ENCODE results near the gene MYADML2. TPM values are rescaled to one million over a fixed set of nuclear protein-coding genes. Genes with fewer than 3 reads are reported as not detected.

The MYADML2 gene
- total RNA-seq, 2 experiments from 2014 or later, result not detected

DNA sequence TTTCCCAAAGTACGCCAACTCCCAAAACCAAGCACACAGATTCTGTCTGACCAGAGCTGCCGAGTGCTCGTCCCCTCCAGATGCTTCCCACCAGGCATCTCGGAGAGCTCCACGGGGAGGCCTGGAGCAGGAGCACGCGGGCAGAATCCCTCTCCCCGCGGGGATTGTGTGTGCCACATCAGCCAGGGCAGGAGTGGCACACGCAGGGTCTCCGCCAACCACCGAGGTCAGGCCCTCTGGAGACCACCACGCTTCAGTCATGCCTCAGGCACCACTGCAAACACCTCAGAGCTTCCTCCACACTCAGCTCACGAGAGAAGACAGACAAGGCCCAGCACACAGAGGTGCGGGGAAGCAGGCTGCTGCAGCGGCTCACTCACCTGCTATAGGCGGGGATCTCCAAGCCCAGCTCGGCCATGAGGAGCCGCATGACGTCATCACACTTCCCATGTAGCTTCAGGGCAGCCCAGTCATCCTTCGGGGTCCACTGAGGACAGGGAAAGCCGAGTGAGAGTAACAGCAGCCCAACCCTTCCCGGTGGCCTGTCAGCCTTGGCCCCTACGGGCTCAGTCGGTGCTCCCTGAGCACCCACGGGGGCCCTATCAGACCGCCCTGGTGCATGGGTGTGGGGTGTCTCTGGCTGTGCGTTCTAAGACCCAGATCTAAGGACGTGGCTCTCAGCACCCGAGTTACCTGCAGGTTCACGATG, 33.5 kb downstream of the MYADML2 start:
- no peak overlapping the region for H3K27ac Mint-ChIP-seq
- DNase-seq (no peak), ATAC-seq (no peak)
- TF ChIP-seq CTCF (IDR thresholded peaks at IDR 0.05), result no peak
- no peaks in the 10 kb centered on the region for H3K9me3 Mint-ChIP-seq
- intact Hi-C loops (cut with micrococcal nuclease), result no loop called here
- H3K4me3 Mint-ChIP-seq, result no peak overlapping the region
- H3K36me3 Mint-ChIP-seq (ENCODE audit: low read depth), result peaks cover 22% of the 10 kb centered on the region
- peaks cover 27% of the 10 kb centered on the region for H3K4me1 Mint-ChIP-seq (ENCODE audit: low read depth)
- no peaks in the 10 kb centered on the region for H3K27me3 Mint-ChIP-seq
- ChIA-PET CTCF (interaction anchor here (0.9 to 1.9 kb wide), 4 partner anchors 8 to 44 kb away, joined by 3 to 4 read pairs (median 4); partner anchors contain the start of gene MAFG), POLR2A (interaction anchor here (0.9 to 2.6 kb wide), 5 partner anchors 10 to 29 kb away, joined by 3 to 9 read pairs (median 3); partner anchors contain the start of genes MAFG and PYCR1)

- no peak for TF ChIP-seq CTCF (IDR thresholded peaks at IDR 0.05)
- Mint-ChIP-seq H3K27ac (no peak overlapping the region), H3K4me3 (no peak overlapping the region), H3K4me1 (ENCODE audit: low read depth) (peaks cover 24% of the 10 kb centered on the region), H3K27me3 (no peaks in the 10 kb centered on the region), H3K36me3 (ENCODE audit: low read depth) (peaks cover 22% of the 10 kb centered on the region), H3K9me3 (no peaks in the 10 kb centered on the region)
- no peak for DNase-seq
- ChIA-PET CTCF (interaction anchor here (0.9 to 1.9 kb wide), 3 partner anchors 12 to 43 kb away, joined by 3 to 4 read pairs (median 3); partner anchors contain the start of gene MAFG), POLR2A (interaction anchor here (0.8 to 2.6 kb wide), 6 partner anchors 11 to 28 kb away, joined by 3 to 9 read pairs (median 3); partner anchors contain the start of genes MAFG and PYCR1)
- no peak for ATAC-seq
- intact Hi-C loops (cut with micrococcal nuclease), result no loop called here
Observed at GRCh38 chr17:81912441-81913309, 34.4 kb downstream of the MYADML2 start.

DNA sequence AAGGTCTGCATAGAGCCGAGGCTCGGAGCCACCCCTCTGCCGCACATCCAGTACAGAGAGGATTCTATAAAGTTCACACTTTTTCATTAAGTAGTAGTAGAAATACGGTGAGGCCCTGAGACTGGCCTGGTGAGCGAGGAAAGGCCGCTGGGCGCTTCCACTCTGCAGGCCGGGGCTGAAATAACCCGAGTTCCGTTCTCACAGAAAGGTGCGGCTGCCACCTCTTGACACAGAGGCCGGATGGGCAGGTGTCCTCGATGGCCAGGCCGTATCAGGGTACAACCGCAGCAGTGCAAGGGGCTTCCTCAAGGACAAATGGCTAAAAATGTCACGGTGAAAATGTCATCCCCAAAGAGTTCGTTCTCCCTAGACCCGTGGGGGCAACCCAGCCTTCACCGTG, 35.1 kb downstream of the MYADML2 start:
- Mint-ChIP-seq H3K27me3 (no peaks in the 10 kb centered on the region), H3K36me3 (ENCODE audit: low read depth) (peaks cover 19% of the 10 kb centered on the region), H3K9me3 (no peaks in the 10 kb centered on the region), H3K4me3 (peak overlapping the region; percentile 36), H3K27ac (no peak overlapping the region), H3K4me1 (ENCODE audit: low read depth) (peaks cover 20% of the 10 kb centered on the region)
- no peak for TF ChIP-seq CTCF (IDR thresholded peaks at IDR 0.05)
- ChIA-PET POLR2A (interaction anchor here (0.8 to 1.2 kb wide), 2 partner anchors 13 to 16 kb away, joined by 3 read pairs; partner anchors contain the start of gene MAFG), CTCF (interaction anchor here (1.9 kb wide), 1 partner anchor 43 kb away, joined by 4 read pairs; no protein-coding TSS in a partner anchor)
- no peak for DNase-seq
- intact Hi-C loops (cut with micrococcal nuclease), result no loop called here
- ATAC-seq, result no peak

GRCh38 chr17:81911277-81911961, 35.6 kb downstream of the MYADML2 start, which contains the start of gene PCYT2:
Gene PCYT2 (minus strand): TSS chr17:81911399. CDS start chr17:81911355, 44 bp downstream.
- H3K27me3 Mint-ChIP-seq, result no peaks in the 10 kb centered on the region
- no peak for TF ChIP-seq CTCF (IDR thresholded peaks at IDR 0.05)
- H3K4me3 Mint-ChIP-seq, result peak within 1 kb of the TSS; percentile 84
- POLR2A ChIA-PET, result interaction anchor here (0.8 to 1.6 kb wide), 3 partner anchors 12 to 16 kb away, joined by 3 to 6 read pairs (median 6); partner anchors contain the start of gene MAFG
- H3K27ac Mint-ChIP-seq, result no peak within 1 kb of the TSS
- H3K36me3 Mint-ChIP-seq (ENCODE audit: low read depth), result peaks cover 17% of the 10 kb centered on the region
- peak; percentile 94 for DNase-seq
- intact Hi-C loops (cut with micrococcal nuclease), result no loop called here
- peak; percentile 96 for ATAC-seq
- CTCF ChIA-PET, result no interaction called here
- peaks cover 16% of the 10 kb centered on the region for H3K4me1 Mint-ChIP-seq (ENCODE audit: low read depth)
- H3K9me3 Mint-ChIP-seq, result no peaks in the 10 kb centered on the region

Measured in activated CD8-positive, alpha-beta T cell treated with anti-CD3 and anti-CD28 coated beads for 36 hours (primary cell).